OCI-LY7 (cell line): ENCODE data around the gene GABRA6. TPM values are rescaled to one million over a fixed set of nuclear protein-coding genes. Genes with fewer than 3 reads are reported as not detected.

Experiments used
- BruUV-seq: library from RNA; stranded (reverse); fragments of 400-500 nt; replicated peaks from 2 replicates; lab custom pipeline; 2021; lab: Mats Ljungman, UMichigan
- CTCF ChIA-PET: fragments of 300-600 bp; sonication (Branson Sonifier 250); formaldehyde crosslinking; loops from one replicate; lab custom pipeline; 2022; ENCODE audit warnings: antibody characterized with exemption; ENCODE audit not compliant: unreplicated experiment; lab: Charles Lee
- POLR2A ChIA-PET: fragments of 300-600 bp; sonication (Branson Sonifier 250); formaldehyde crosslinking; loops from one replicate; lab custom pipeline; 2022; ENCODE audit warnings: antibody characterized with exemption; lab: Charles Lee
- DNase-seq: peaks from one replicate; pipeline ENCODE4 v3.0.0-alpha.2; 2015; ENCODE audit warnings: low spot score
- H2AFZ ChIP-seq: fragments of 200-600 bp; sonication (generic), shearing (Covaris generic); 2 replicates; pipeline ENCODE4 v1.6.1; 2014; ENCODE audit warnings: mild to moderate bottlenecking, antibody characterized with exemption, low read length, moderate library complexity
- H3K27ac ChIP-seq: fragments of 200-600 bp; sonication (generic); 2 replicates; pipeline ENCODE4 v1.5.1; 2014; ENCODE audit warnings: mixed run types, low read depth, mild to moderate bottlenecking, moderate library complexity, low read length, inconsistent platforms; ENCODE audit not compliant: poor library complexity, severe bottlenecking
- H3K36me3 ChIP-seq: fragments of 200-600 bp; sonication (generic); 2 replicates; pipeline ENCODE4 v1.6.1; 2014; ENCODE audit warnings: mild to moderate bottlenecking, antibody characterized with exemption, low read length, moderate library complexity, mixed read lengths; ENCODE audit not compliant: insufficient read depth
- H3K4me1 ChIP-seq: fragments of 200-600 bp; sonication (generic); 2 replicates; pipeline ENCODE4 v1.5.1; 2014; ENCODE audit warnings: mild to moderate bottlenecking, low read length; ENCODE audit not compliant: insufficient read depth, poor library complexity, severe bottlenecking
- H3K4me2 ChIP-seq: fragments of 200-600 bp; sonication (generic); 2 replicates; pipeline ENCODE4 v1.6.1; 2014; ENCODE audit warnings: mild to moderate bottlenecking, low read length
- H3K4me3 ChIP-seq: fragments of 200-600 bp; sonication (generic); 2 replicates; pipeline ENCODE4 v1.5.1; 2014; ENCODE audit warnings: mild to moderate bottlenecking, low read depth, low read length; ENCODE audit not compliant: poor library complexity, severe bottlenecking
- H3K79me2 ChIP-seq: fragments of 200-600 bp; sonication (generic); 2 replicates; pipeline ENCODE4 v1.6.1; 2016; ENCODE audit warnings: low read depth, mild to moderate bottlenecking, low read length, moderate library complexity, mixed read lengths; ENCODE audit not compliant: insufficient read depth
- H3K9me2 ChIP-seq: fragments of 200-600 bp; sonication (generic); 2 replicates; pipeline ENCODE4 v1.6.1; 2016; ENCODE audit warnings: mild to moderate bottlenecking, low read length, mixed read lengths; ENCODE audit not compliant: insufficient read depth
- H3K9me3 ChIP-seq: fragments of 200-600 bp; sonication (generic); 2 replicates; pipeline ENCODE4 v1.6.1; 2014; ENCODE audit warnings: mild to moderate bottlenecking, mixed run types, low read length, mixed read lengths
- H4K20me1 ChIP-seq: fragments of 200-600 bp; sonication (generic); 2 replicates; pipeline ENCODE4 v1.6.1; 2014; ENCODE audit warnings: mild to moderate bottlenecking, antibody characterized with exemption, low read length, moderate library complexity, mixed read lengths; ENCODE audit not compliant: insufficient read depth
- CTCF ChIP-seq: fragments of 200-600 bp; sonication (generic); conservative IDR thresholded peaks from 2 replicates; pipeline ENCODE4 v1.5.1; 2014; ENCODE audit warnings: mild to moderate bottlenecking, antibody characterized with exemption, low read length, moderate library complexity, mixed read lengths
- EZH2phosphoT487 ChIP-seq: fragments of 200-600 bp; sonication (generic); IDR thresholded peaks from 2 replicates; pipeline ENCODE4 v1.6.1; 2018; ENCODE audit warnings: low read depth, borderline replicate concordance, mild to moderate bottlenecking, mixed run types, antibody characterized with exemption, low read length, moderate library complexity, mixed read lengths
- intact Hi-C: fragments of 100-400 bp; cut with micrococcal nuclease; formaldehyde crosslinking; loops from one replicate; pipeline ENCODE4 v1.10.0; 2022; ENCODE audit not compliant: unreplicated experiment
- total RNA-seq, 2 experiments: library from RNA; depleted of rRNA in 1 of 2; stranded (reverse); fragments of >200 nt in 1 of 2; shearing (Covaris generic) in 1 of 2; gene quantifications; 2 replicates each; pipeline ENCODE4 v1.2.3, GENCODE V29; 2014 to 2022

GABRA6 gene
- total RNA-seq, 2 experiments from 2014 or later, result not detected

DNA sequence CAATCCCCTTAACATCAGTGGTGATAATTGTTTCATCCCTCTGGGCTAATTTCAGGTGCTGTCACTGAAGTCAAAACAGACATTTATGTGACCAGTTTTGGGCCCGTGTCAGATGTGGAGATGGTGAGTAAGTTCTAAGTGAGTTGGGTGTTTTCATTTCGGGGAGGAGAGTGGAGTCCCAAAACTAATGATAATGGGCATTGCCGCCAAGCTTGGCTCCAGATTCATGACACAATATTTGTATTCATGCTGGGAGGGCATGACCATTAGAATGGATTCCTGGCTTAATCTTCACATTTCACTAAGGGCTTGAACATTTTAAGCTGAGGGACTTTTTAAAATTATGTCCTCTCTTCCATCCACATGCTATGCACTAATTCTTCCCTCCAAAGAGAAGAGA, 1.4 kb downstream of the GABRA6 start:
- Histone ChIP-seq H4K20me1 (no peaks in the 10 kb centered on the region), H3K4me1 (no peaks in the 10 kb centered on the region), H3K9me2 (no peaks in the 10 kb centered on the region), H3K4me2 (no peak overlapping the region), H3K79me2 (no peaks in the 10 kb centered on the region), H3K4me3 (no peak overlapping the region), H3K36me3 (no peaks in the 10 kb centered on the region), H2AFZ (no peak overlapping the region), H3K27ac (no peak overlapping the region), H3K9me3 (no peaks in the 10 kb centered on the region)
- ChIA-PET POLR2A (no interaction called here), CTCF (no interaction called here)
- intact Hi-C loops, result no loop called here
- DNase-seq, result no peak
- no peak for TF ChIP-seq EZH2phosphoT487
- TF ChIP-seq CTCF, result no peak
- BruUV-seq, result no TSS peak

GRCh38 chr5:161687316-161687715, 1.8 kb downstream of the GABRA6 start:
- no peaks in the 10 kb centered on the region for H3K9me3 ChIP-seq
- H3K9me2 ChIP-seq, result no peaks in the 10 kb centered on the region
- intact Hi-C loops, result no loop called here
- no peaks in the 10 kb centered on the region for H3K4me1 ChIP-seq
- no TSS peak for BruUV-seq
- no peaks in the 10 kb centered on the region for H3K79me2 ChIP-seq
- H3K36me3 ChIP-seq, result no peaks in the 10 kb centered on the region
- DNase-seq, result no peak
- TF ChIP-seq CTCF (no peak), EZH2phosphoT487 (no peak)
- H3K27ac ChIP-seq, result no peak overlapping the region
- no peaks in the 10 kb centered on the region for H4K20me1 ChIP-seq
- H2AFZ ChIP-seq, result no peak overlapping the region
- no peak overlapping the region for H3K4me2 ChIP-seq
- no peak overlapping the region for H3K4me3 ChIP-seq
- ChIA-PET POLR2A (no interaction called here), CTCF (no interaction called here)

- Histone ChIP-seq H2AFZ (no peak overlapping the region), H3K4me3 (no peak overlapping the region), H3K9me2 (no peaks in the 10 kb centered on the region), H3K27ac (no peak overlapping the region), H3K4me1 (no peaks in the 10 kb centered on the region), H4K20me1 (no peaks in the 10 kb centered on the region), H3K4me2 (no peak overlapping the region), H3K79me2 (no peaks in the 10 kb centered on the region), H3K9me3 (no peaks in the 10 kb centered on the region), H3K36me3 (no peaks in the 10 kb centered on the region)
- ChIA-PET POLR2A (no interaction called here), CTCF (no interaction called here)
- no peak for DNase-seq
- no TSS peak for BruUV-seq
- TF ChIP-seq EZH2phosphoT487 (no peak), CTCF (no peak)
- intact Hi-C loops, result no loop called here
Observed at GRCh38 chr5:161691911-161692310, 6.4 kb downstream of the GABRA6 start.
